PFSK-1 (cell line): ENCODE data around the gene PDK3.

Experiments used
- POLR2AphosphoS5 ChIP-seq: IDR thresholded peaks from 2 replicates; pipeline ENCODE4 v1.6.1; 2012; ENCODE audit warnings: low read depth, mild to moderate bottlenecking, control low read depth, low read length, moderate library complexity
- SIN3A ChIP-seq: IDR thresholded peaks from 2 replicates; pipeline ENCODE4 v1.6.1; 2012; ENCODE audit warnings: mild to moderate bottlenecking, low read length, moderate library complexity, borderline replicate concordance; ENCODE audit not compliant: insufficient read depth
- TAF1 ChIP-seq: IDR thresholded peaks from 2 replicates; pipeline ENCODE4 v1.6.1; 2012; ENCODE audit warnings: low read length, control low read depth, borderline replicate concordance; ENCODE audit not compliant: insufficient read depth

DNA sequence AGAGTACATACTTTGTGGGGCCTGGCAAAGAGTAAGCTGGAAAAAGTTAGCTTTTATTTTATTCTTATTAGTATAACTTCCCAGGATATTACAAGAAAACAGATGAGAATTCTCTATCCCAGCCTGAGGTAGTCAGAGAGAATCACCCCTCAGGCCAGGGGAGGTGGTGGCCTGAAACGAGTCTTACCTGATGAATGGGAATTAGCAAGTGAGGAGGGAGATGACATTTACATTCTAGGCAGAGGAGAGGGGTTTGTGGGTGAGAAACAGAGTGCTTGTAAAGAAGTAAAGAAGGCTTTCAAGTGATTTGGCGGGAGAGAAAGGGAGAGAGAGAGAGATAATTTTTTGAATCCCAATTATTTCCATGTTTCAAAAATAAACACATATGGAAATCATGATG lies 39.3 kb upstream of the PDK3 start:
- TF ChIP-seq POLR2AphosphoS5, result no peak
- no peak for TF ChIP-seq SIN3A
- no peak for TF ChIP-seq TAF1
